HEK293 (cell line): ENCODE results near the gene PACS2.

Source experiments
- KLF9 ChIP-seq: fragments of 450-650 bp; formaldehyde crosslinking; IDR thresholded peaks from 2 replicates; pipeline ENCODE4 v1.5.1; 2016; ENCODE audit warnings: missing biosample characterization, missing genetic modification characterization, low read depth
- PRDM1 ChIP-seq: fragments of 450-650 bp; formaldehyde crosslinking; IDR thresholded peaks from 2 replicates; pipeline ENCODE4; 2016; ENCODE audit warnings: missing biosample characterization, missing genetic modification characterization
- YY1 ChIP-seq: fragments of 450-650 bp; formaldehyde crosslinking; IDR thresholded peaks from 2 replicates; pipeline ENCODE4 v1.5.1; 2018; ENCODE audit warnings: missing biosample characterization, missing genetic modification characterization
- ZNF155 ChIP-seq: fragments of 450-650 bp; formaldehyde crosslinking; IDR thresholded peaks from 2 replicates; pipeline ENCODE4 v1.5.1; 2016; ENCODE audit warnings: missing biosample characterization, missing genetic modification characterization
- ZNF175 ChIP-seq: fragments of 450-650 bp; formaldehyde crosslinking; IDR thresholded peaks from 2 replicates; pipeline ENCODE4 v1.5.1; 2016; ENCODE audit warnings: missing biosample characterization, missing genetic modification characterization
- ZNF221 ChIP-seq: fragments of 450-650 bp; formaldehyde crosslinking; IDR thresholded peaks from 2 replicates; pipeline ENCODE4 v1.5.1; 2017; ENCODE audit warnings: missing biosample characterization, missing genetic modification characterization, borderline replicate concordance
- ZNF302 ChIP-seq: fragments of 450-650 bp; formaldehyde crosslinking; IDR thresholded peaks from 2 replicates; pipeline ENCODE4 v1.5.1; 2016; ENCODE audit warnings: missing biosample characterization, missing genetic modification characterization, low read depth
- ZNF558 ChIP-seq: fragments of 450-650 bp; formaldehyde crosslinking; IDR thresholded peaks from 2 replicates; pipeline ENCODE4 v1.5.1; 2016; ENCODE audit warnings: missing biosample characterization, missing genetic modification characterization
- ZNF701 ChIP-seq: fragments of 450-650 bp; formaldehyde crosslinking; IDR thresholded peaks from 2 replicates; pipeline ENCODE4 v1.5.1; 2016; ENCODE audit warnings: missing biosample characterization, missing genetic modification characterization
- TF ChIP-seq, protein P1 (sequence below): fragments of 450-650 bp; formaldehyde crosslinking; IDR thresholded peaks from 2 replicates; pipeline ENCODE4 v1.5.1; 2016; ENCODE audit warnings: missing biosample characterization, missing genetic modification characterization
- TF ChIP-seq, protein P2 (sequence below): fragments of 450-650 bp; formaldehyde crosslinking; IDR thresholded peaks from 2 replicates; pipeline ENCODE4 v1.5.1; 2016; ENCODE audit warnings: missing biosample characterization, missing genetic modification characterization

- TF ChIP-seq ZNF155 (tag by site-specific recombination) (no peak), ZNF558 (no peak), ZNF302 (no peak), YY1 (tag by site-specific recombination) (no peak), ZNF701 (tag by site-specific recombination) (no peak), ZNF221 (tag by site-specific recombination) (no peak), ZNF175 (no peak), PRDM1 (tag by site-specific recombination) (no peak), KLF9 (tag by site-specific recombination) (no peak)
- TF ChIP-seq, protein P1, sequence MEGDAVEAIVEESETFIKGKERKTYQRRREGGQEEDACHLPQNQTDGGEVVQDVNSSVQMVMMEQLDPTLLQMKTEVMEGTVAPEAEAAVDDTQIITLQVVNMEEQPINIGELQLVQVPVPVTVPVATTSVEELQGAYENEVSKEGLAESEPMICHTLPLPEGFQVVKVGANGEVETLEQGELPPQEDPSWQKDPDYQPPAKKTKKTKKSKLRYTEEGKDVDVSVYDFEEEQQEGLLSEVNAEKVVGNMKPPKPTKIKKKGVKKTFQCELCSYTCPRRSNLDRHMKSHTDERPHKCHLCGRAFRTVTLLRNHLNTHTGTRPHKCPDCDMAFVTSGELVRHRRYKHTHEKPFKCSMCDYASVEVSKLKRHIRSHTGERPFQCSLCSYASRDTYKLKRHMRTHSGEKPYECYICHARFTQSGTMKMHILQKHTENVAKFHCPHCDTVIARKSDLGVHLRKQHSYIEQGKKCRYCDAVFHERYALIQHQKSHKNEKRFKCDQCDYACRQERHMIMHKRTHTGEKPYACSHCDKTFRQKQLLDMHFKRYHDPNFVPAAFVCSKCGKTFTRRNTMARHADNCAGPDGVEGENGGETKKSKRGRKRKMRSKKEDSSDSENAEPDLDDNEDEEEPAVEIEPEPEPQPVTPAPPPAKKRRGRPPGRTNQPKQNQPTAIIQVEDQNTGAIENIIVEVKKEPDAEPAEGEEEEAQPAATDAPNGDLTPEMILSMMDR (tag by site-specific recombination): no peak
- TF ChIP-seq, protein P2, sequence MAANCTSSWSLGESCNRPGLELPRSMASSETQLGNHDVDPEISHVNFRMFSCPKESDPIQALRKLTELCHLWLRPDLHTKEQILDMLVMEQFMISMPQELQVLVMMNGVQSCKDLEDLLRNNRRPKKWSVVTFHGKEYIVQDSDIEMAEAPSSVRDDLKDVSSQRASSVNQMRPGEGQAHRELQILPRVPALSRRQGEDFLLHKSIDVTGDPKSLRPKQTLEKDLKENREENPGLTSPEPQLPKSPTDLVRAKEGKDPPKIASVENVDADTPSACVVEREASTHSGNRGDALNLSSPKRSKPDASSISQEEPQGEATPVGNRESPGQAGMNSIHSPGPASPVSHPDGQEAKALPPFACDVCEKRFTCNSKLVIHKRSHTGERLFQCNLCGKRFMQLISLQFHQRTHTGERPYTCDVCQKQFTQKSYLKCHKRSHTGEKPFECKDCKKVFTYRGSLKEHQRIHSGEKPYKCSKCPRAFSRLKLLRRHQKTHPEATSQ (tag by site-specific recombination): no peak
Measured at GRCh38 chr14:105280525-105280924, 34.0 kb upstream of the PACS2 start.
